Keratinocyte (primary cell): Measurements from ENCODE around the gene RETN. TPM values are rescaled to one million over a fixed set of nuclear protein-coding genes. Genes with fewer than 3 reads are reported as not detected.

Source experiments
- DNase-seq: peaks from one replicate; pipeline ENCODE4 v3.0.0-alpha.2; 2011; ENCODE audit warnings: low read depth, missing footprints, low spot score
- FAIRE-seq: peaks from 2 replicates; lab custom pipeline; 2011; peaks lifted over from hg19 to GRCh38; lab: Jason Lieb, UNC
- H2AFZ ChIP-seq: 2 replicates; pipeline ENCODE4 v1.6.0; 2012; ENCODE audit warnings: low read length, control low read depth, inconsistent platforms; ENCODE audit not compliant: control insufficient read depth
- H3K27ac ChIP-seq: 2 replicates; pipeline ENCODE4 v1.5.1; 2011; ENCODE audit warnings: low read length; ENCODE audit not compliant: control insufficient read depth, insufficient read depth
- H3K27me3 ChIP-seq: 3 replicates; pipeline ENCODE4 v1.6.0; 2011; ENCODE audit warnings: low read length; ENCODE audit not compliant: control insufficient read depth, insufficient read depth; ENCODE audit errors: extremely low read depth
- H3K36me3 ChIP-seq, 2 experiments: 2 replicates in 1 of 2; 3 replicates in 1 of 2; pipeline ENCODE4 v1.5.1; 2011; ENCODE audit warnings: low read length in 2 of 2, mild to moderate bottlenecking in 1 of 2; ENCODE audit not compliant: control insufficient read depth in 2 of 2, insufficient read depth in 2 of 2; ENCODE audit errors: extremely low read depth in 1 of 2
- H3K4me1 ChIP-seq: 3 replicates; pipeline ENCODE4 v1.5.1; 2011; ENCODE audit warnings: low read length; ENCODE audit not compliant: control insufficient read depth, insufficient read depth; ENCODE audit errors: extremely low read depth
- H3K4me2 ChIP-seq: 3 replicates; pipeline ENCODE4 v1.6.0; 2011; ENCODE audit warnings: low read depth, low read length; ENCODE audit not compliant: control insufficient read depth, insufficient read depth; ENCODE audit errors: extremely low read depth
- H3K4me3 ChIP-seq, 3 experiments: fragments of 200-600 bp in 1 of 3; sonication (generic) in 1 of 3; 2 replicates in 2 of 3; 3 replicates in 1 of 3; pipeline ENCODE4 v1.5.1; 2011 to 2016; ENCODE audit warnings: low read length in 3 of 3, mild to moderate bottlenecking in 3 of 3, control low read depth in 2 of 3, inconsistent platforms in 1 of 3, low read depth in 1 of 3, mixed read lengths in 1 of 3, mixed run types in 1 of 3, moderate library complexity in 1 of 3; ENCODE audit not compliant: control insufficient read depth in 2 of 3, insufficient read depth in 2 of 3; ENCODE audit errors: extremely low read depth in 1 of 3
- H3K79me2 ChIP-seq: 2 replicates; pipeline ENCODE4 v1.6.0; 2012; ENCODE audit warnings: low read length; ENCODE audit not compliant: control insufficient read depth, insufficient read depth
- H3K9ac ChIP-seq: 3 replicates; pipeline ENCODE4 v1.6.0; 2011; ENCODE audit warnings: low read length; ENCODE audit not compliant: control insufficient read depth, insufficient read depth; ENCODE audit errors: extremely low read depth
- H3K9me1 ChIP-seq: 3 replicates; pipeline ENCODE4 v1.6.0; 2011; ENCODE audit warnings: low read length; ENCODE audit not compliant: control insufficient read depth, insufficient read depth; ENCODE audit errors: extremely low read depth
- H3K9me3 ChIP-seq: 2 replicates; pipeline ENCODE4 v1.5.1; 2012; ENCODE audit warnings: low read depth, low read length; ENCODE audit not compliant: control insufficient read depth
- H4K20me1 ChIP-seq: 3 replicates; pipeline ENCODE4 v1.6.0; 2011; ENCODE audit warnings: low read length; ENCODE audit not compliant: control insufficient read depth, insufficient read depth; ENCODE audit errors: extremely low read depth
- EZH2 ChIP-seq: IDR thresholded peaks from one replicate; pipeline ENCODE4 v1.6.1; 2012; ENCODE audit warnings: inconsistent platforms, mild to moderate bottlenecking, low read length, moderate library complexity
- dilution Hi-C: fragments of 300-500 bp; cut with MboI; formaldehyde crosslinking; loops from one replicate; pipeline ENCODE4 v1.7.0; 2020; ENCODE audit warnings: low sequenced_read_pairs; ENCODE audit not compliant: extremely low pct_ligation_motif_present
- polyA plus RNA-seq, 5 experiments: library from polyadenylated mRNA; depleted of rRNA in 3 of 5; stranded (reverse) in 3 of 5; stranded (forward) in 1 of 5; unstranded in 1 of 5; fragments of >200 nt; gene quantifications; 1 replicate in 1 of 5; 2 replicates in 3 of 5; 3 replicates in 1 of 5; pipeline versions ENCODE4 v1.2.1 to v1.2.3, GENCODE V29; 2011 to 2012; ENCODE audit warnings: missing spikeins in 2 of 5, low read depth in 1 of 5, low replicate concordance in 1 of 5
- TF ChIP-seq, protein P1 (sequence below), 3 experiments: IDR thresholded peaks in 1 of 3; conservative IDR thresholded peaks in 1 of 3; optimal IDR thresholded peaks in 1 of 3; 2 replicates in 2 of 3; 3 replicates in 1 of 3; pipeline versions ENCODE3 to v1.5.1; 2011; ENCODE audit warnings: low read length in 3 of 3, mild to moderate bottlenecking in 3 of 3, moderate library complexity in 2 of 3, control low read depth in 1 of 3, inconsistent platforms in 1 of 3; ENCODE audit not compliant: insufficient read depth in 2 of 3; ENCODE audit errors: extremely low read depth in 1 of 3

The RETN gene
- polyA plus RNA-seq, 1 donor (not counting 4 experiments of a cell fraction or from before 2014, with no cell fraction given), result not detected

- FAIRE-seq, result no peak
- Histone ChIP-seq H3K9me3 (no peaks in the 10 kb centered on the region), H3K4me2 (no peak overlapping the region), H2AFZ (no peak overlapping the region), H3K27ac (no peak overlapping the region), H3K4me3 (no peak overlapping the region), H3K79me2 (peaks cover 16% of the 10 kb centered on the region), H3K9ac (no peak overlapping the region), H3K36me3 (peaks cover 9 to 17% of the 10 kb centered on the region in 2 experiments), H3K9me1 (no peaks in the 10 kb centered on the region), H4K20me1 (no peaks in the 10 kb centered on the region), H3K27me3 (no peaks in the 10 kb centered on the region), H3K4me1 (peaks cover 3% of the 10 kb centered on the region)
- TF ChIP-seq, protein P1, sequence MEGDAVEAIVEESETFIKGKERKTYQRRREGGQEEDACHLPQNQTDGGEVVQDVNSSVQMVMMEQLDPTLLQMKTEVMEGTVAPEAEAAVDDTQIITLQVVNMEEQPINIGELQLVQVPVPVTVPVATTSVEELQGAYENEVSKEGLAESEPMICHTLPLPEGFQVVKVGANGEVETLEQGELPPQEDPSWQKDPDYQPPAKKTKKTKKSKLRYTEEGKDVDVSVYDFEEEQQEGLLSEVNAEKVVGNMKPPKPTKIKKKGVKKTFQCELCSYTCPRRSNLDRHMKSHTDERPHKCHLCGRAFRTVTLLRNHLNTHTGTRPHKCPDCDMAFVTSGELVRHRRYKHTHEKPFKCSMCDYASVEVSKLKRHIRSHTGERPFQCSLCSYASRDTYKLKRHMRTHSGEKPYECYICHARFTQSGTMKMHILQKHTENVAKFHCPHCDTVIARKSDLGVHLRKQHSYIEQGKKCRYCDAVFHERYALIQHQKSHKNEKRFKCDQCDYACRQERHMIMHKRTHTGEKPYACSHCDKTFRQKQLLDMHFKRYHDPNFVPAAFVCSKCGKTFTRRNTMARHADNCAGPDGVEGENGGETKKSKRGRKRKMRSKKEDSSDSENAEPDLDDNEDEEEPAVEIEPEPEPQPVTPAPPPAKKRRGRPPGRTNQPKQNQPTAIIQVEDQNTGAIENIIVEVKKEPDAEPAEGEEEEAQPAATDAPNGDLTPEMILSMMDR (optimal IDR thresholded peaks at IDR 0.05 in 1 of 3, IDR thresholded peaks at IDR 0.05 in 1 of 3, conservative IDR thresholded peaks at IDR 0.05 in 1 of 3; ENCODE audit: extremely low read depth in 1 of 3, insufficient read depth in 2 of 3, low read length in 3 of 3), result no peak
- no peak for TF ChIP-seq EZH2
- DNase-seq, result no peak
- dilution Hi-C loops, result no loop called here
Observed at GRCh38 chr19:7641290-7642276, 27.3 kb upstream of the RETN start.

DNA sequence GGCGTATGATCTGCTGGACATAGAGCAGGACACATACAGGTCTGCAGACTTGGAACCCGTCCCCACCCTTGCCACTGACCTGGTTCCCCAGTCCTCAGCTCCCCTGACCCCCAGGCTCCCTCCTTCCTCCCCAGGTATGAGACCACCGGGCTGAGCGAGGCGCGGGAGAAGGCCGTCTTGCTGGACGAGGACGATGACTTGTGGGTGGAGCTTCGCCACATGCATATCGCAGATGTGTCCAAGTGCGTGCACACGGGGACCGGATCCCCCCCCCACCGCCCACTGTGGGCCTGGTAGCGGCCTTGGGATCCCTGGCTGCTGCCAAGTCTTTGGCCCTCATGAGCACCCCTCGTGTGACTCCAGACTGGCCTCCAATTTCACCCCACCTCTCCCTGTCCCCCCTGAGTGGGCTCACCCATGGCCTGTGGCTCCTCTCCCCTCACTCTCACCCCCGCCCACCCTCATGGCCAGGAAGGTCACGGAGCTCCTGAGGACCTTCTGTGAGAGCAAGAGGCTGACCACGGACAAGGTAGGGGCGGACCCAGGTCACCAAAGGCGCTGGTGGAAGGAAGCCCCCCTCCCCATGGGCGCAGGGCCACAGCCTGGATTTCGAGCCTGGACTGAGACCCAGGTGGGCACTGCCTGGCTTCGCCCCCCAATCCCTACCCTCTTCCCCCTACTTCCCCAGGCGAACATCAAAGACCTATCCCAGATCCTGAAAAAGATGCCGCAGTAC is 26.4 kb upstream of the RETN start:
- no peak for DNase-seq

More for the DNA sequence above, 26.4 kb upstream of the RETN start:
- Histone ChIP-seq H4K20me1 (no peaks in the 10 kb centered on the region), H3K27ac (no peak overlapping the region), H2AFZ (no peak overlapping the region), H3K4me2 (no peak overlapping the region), H3K9me1 (no peaks in the 10 kb centered on the region), H3K4me3 (no peak overlapping the region), H3K9me3 (no peaks in the 10 kb centered on the region), H3K4me1 (peaks cover 3% of the 10 kb centered on the region), H3K9ac (no peak overlapping the region), H3K36me3 (peaks cover 9 to 19% of the 10 kb centered on the region in 2 experiments), H3K27me3 (no peaks in the 10 kb centered on the region), H3K79me2 (peaks cover 14% of the 10 kb centered on the region)
- TF ChIP-seq EZH2, result no peak
- TF ChIP-seq, protein P1 (optimal IDR thresholded peaks at IDR 0.05 in 1 of 3, IDR thresholded peaks at IDR 0.05 in 1 of 3, conservative IDR thresholded peaks at IDR 0.05 in 1 of 3; ENCODE audit: extremely low read depth in 1 of 3, insufficient read depth in 2 of 3, low read length in 3 of 3), result no peak
- dilution Hi-C loops, result no loop called here
- FAIRE-seq, result no peak
